C4-2B (cell line): ENCODE results near the gene ATP13A1.

ENCODE experiments used
- H3K27ac ChIP-seq: fragments of 450-650 bp; 2 replicates; pipeline ENCODE4 v1.5.1; 2017
- ZFX ChIP-seq: fragments of 450-650 bp; IDR thresholded peaks from 2 replicates; pipeline ENCODE4 v1.6.1; 2017
- TF ChIP-seq, protein P1 (sequence below): fragments of 450-650 bp; conservative IDR thresholded peaks from 2 replicates; pipeline ENCODE4 v1.5.1; 2017; ENCODE audit warnings: mild to moderate bottlenecking

The ATP13A1 gene

DNA sequence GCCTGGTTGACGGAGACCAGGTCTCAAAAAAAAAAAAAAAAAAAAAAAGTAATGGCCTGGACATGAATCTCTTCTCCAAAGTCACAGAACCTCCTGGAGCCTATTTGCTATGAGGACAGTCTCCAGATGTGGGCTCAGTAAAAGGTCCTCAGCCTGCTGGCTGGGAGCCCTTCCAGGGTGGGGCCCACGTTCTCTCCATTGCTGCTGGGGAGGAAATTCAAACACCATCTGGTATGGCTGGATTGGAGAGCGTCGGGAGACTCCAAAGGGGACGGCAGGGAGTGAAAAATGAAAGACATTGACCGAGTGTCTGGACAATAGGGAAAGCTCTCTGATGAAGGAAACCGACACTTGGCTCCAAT is 43.6 kb downstream of the ATP13A1 start:
- TF ChIP-seq, protein P1, sequence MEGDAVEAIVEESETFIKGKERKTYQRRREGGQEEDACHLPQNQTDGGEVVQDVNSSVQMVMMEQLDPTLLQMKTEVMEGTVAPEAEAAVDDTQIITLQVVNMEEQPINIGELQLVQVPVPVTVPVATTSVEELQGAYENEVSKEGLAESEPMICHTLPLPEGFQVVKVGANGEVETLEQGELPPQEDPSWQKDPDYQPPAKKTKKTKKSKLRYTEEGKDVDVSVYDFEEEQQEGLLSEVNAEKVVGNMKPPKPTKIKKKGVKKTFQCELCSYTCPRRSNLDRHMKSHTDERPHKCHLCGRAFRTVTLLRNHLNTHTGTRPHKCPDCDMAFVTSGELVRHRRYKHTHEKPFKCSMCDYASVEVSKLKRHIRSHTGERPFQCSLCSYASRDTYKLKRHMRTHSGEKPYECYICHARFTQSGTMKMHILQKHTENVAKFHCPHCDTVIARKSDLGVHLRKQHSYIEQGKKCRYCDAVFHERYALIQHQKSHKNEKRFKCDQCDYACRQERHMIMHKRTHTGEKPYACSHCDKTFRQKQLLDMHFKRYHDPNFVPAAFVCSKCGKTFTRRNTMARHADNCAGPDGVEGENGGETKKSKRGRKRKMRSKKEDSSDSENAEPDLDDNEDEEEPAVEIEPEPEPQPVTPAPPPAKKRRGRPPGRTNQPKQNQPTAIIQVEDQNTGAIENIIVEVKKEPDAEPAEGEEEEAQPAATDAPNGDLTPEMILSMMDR, result no peak
- no peak for TF ChIP-seq ZFX

DNA sequence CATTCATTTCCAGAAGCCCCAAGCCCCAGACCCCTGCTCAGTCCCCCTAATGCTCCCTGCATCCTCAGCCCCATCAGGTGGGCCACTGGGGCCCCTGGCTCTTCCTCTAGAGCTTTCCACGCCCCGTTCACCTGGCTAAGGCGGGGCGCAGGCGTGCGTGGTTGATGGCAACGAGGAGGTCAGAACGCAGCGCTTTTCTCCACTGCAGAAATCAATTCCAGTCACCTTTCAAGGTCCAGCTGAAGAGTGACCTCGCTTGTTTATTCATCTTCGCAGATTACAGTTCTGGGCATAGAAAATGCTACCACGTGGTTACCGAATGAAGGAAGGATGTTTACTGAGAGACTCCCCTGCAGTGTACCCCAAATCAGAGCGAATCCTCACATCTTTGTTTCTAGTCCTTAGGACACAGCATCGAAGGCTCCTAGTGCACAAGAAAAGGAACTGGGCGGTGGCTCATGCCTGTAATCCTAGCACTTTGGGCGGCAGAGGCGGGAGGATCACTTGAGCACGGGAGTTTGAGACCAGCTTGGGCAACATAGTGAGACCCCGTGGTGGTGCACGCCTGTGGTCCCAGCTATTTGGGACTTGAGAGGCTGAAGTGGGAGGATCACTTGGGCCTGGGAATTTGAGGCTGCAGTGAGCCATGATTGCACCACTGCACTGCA is 44.2 kb downstream of the ATP13A1 start:
- peak overlapping the region; percentile 64 for H3K27ac ChIP-seq
- TF ChIP-seq ZFX, result no peak
- TF ChIP-seq, protein P1, result no peak

More for the DNA sequence above, 43.6 kb downstream of the ATP13A1 start:
- H3K27ac ChIP-seq, result no peak overlapping the region

DNA sequence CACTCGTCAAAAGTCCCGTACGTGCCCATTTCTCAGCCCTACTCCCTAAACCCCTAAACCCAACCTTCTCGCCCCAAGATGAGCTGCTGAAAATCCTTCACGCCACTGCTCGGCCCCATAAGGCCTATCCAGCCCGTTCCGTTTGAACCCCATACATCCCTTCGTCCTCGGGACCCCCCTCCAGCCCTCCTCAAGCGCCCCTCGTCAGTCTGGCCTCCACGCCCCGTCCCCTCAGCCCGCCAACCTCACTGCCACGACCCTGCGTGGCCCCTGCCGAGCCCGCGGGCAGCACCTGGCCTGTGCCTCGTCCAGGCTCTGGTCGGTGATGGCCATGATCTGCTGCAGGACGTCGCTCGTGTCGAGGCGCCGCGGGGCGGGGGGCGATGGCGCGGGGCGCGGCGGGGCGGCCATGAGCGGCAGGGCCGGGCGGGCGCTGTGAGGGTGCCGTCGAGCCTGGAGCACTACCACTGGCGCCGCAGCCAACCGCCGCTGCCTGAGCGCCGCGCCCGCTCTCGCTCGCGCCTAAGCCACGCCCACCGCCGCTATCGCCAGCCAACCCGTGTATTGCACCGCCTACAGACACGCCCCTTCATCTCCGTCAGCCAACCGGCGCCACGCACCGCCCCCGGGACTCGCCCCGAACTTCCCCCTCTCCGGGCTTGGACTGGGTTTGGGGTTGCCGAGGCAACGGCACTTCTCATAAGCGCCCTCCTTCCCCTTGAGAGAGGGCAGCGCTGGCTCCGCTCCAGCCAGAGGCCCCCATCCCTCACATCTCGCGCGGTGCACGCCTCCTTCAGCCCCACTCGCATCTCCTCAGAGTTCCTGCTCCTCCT is 45.0 kb downstream of the ATP13A1 start, which contains the start of gene PBX4:
PBX4 (minus strand) TSS at position 469 of the 833 bp plus-strand sequence; CDS start at position 411, 58 bp downstream.
- peak within 1 kb of the TSS; percentile 64 for H3K27ac ChIP-seq

GRCh38 chr19:19615086-19615485 is 48.4 kb downstream of the ATP13A1 start:
- H3K27ac ChIP-seq, result no peak overlapping the region
- TF ChIP-seq ZFX, result no peak
- TF ChIP-seq, protein P1, result no peak

More for the DNA sequence above, 45.0 kb downstream of the ATP13A1 start, which contains the start of gene PBX4:
- peak; percentile 40; the same call in 1 of the 2 replicates for TF ChIP-seq ZFX
- TF ChIP-seq, protein P1, result no peak

GRCh38 chr19:19613506-19613905 is 50.0 kb downstream of the ATP13A1 start:
- no peak for TF ChIP-seq ZFX
- TF ChIP-seq, protein P1, result no peak

DNA sequence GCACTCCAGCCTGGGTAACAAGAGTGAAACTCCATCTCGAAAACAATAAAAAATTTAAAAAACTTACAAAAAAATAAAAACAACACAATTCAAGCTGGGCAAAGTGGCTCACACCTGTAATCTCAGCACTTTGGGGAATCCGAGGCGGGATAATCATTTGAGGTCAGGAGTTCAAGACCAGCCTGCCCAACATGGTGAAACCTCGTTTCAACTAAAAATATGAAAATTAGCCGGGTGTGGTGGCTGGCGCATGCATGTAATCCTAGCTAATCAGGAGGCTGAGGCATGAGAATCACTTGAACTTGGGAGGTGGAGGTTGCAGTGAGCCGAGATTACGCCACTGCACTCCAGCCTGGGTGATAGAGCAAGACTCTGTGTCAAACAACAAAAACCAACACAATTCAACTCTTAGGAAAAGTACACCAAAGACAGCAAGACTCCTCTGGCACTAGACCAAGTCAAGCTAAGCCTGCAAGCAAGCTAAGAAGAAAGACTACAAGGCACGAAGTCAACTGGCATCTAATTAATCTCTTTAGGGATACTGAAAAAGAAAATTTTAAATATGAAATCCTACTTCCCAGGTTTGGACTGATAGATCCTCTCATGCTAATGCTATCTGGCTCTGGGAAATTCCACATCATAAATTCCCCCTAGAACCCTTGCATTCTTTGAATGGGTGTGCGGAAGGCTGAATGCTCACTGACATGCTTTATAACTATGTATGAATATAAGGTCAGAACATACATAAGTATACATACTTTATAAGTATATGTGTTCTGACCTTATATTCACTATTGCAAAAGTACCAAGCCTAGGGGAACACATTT is 52.9 kb downstream of the ATP13A1 start:
- TF ChIP-seq, protein P1, result no peak
- TF ChIP-seq ZFX, result no peak
- H3K27ac ChIP-seq, result no peak overlapping the region

More at GRCh38 chr19:19613506-19613905, 50.0 kb downstream of the ATP13A1 start:
- no peak overlapping the region for H3K27ac ChIP-seq

DNA sequence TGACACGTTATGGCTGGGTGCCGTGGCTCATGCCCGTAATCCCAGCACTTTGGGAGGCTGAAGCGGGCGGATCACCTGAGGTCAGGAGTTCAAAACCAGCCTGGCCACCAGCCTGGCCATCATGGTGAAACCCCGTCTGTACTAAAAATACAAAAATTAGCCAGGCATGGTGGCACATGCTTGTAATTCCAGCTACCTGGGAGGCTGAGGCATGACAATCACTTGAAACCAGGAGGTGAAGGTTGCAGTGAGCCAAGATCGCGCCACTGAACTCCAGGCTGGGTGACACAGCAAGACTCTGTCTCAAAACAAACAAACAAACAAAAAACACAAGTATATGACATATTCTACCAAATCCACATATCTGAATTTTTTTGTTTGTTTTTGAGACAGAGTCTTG is 56.8 kb downstream of the ATP13A1 start:
- H3K27ac ChIP-seq, result peak overlapping the region; percentile 13; the same call in 1 of the 2 replicates
